ENCODE measurements around the gene LRRK1.

- TF ChIP-seq POLR2A (IDR thresholded peaks at IDR 0.05) (no peak), CTCF (IDR thresholded peaks at IDR 0.05) (no peak), EP300 (IDR thresholded peaks at IDR 0.05) (no peak), POLR2AphosphoS5 (IDR thresholded peaks at IDR 0.05) (no peak)
These were observed 13.3 kb upstream of the LRRK1 start for GRCh38 chr15:100905850-100906249.

Data from gastroesophageal sphincter (tissue), 3 donors.